NCI-H2196 treated with DMSO at 0.1 percent for 48 hours (cell line): Measurements from ENCODE around the gene QSER1.
"Not testable (repeated sequence)": the region's sequence is repeated elsewhere in the genome, so short reads cannot be mapped to it uniquely, and the experiment has no call there.

ENCODE experiments used
- DNase-seq: peaks from one replicate; lab custom pipeline; 2025; ENCODE audit not compliant: unreplicated experiment; lab: John Stamatoyannopoulos, UW

QSER1 gene

GRCh38 chr11:32892355-32893092, at the start of gene QSER1:
QSER1 (plus strand) TSS chr11:32892811; CDS start chr11:32893126, 315 bp downstream.
- peak; percentile 63 for DNase-seq

DNA sequence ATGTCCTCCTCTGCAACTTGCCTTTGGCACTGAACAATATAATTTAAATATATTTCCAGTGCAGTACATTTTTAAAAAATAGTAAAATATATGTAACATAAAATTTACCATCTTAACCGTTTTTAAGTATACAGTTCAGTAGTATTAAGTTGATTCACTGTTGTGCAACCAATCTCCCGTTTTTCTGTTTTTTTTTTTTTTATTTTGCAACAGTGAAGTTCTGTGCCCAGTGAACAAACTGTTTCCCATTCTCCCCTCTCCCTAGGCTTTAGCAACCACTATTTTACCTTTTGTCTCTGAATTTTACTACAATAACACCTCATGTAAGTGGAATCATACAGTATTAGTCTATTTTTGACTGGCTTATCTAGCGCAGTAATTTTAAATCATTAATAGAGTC, 49.1 kb upstream of the QSER1 start:
- DNase-seq, result no peak

GRCh38 chr11:32847511-32847910, 45.1 kb upstream of the QSER1 start:
- no peak for DNase-seq

DNA sequence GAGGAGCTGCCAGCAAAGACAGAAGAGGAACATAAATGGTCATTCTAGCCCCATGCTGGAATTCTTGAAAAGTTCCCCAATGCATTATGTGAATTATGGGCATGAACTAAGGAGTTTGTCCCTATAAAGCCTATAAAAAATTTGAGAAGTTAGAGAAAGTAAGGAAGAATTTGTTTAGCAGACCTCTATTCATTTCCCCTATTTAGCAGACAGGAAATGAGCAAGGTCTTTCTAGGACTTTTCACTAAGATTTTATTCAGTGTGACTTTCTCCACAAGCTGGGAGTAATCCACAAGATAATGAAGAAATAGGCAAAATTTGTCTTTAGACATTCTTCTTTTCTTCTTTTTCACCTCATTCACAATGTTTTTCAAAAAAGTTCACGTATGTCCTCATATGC, 42.9 kb upstream of the QSER1 start:
- no peak for DNase-seq

GRCh38 chr11:32851251-32851650, 41.4 kb upstream of the QSER1 start:
- DNase-seq, result no peak

GRCh38 chr11:32852207-32852606, 40.4 kb upstream of the QSER1 start:
- no peak for DNase-seq

GRCh38 chr11:32855601-32856000, 37.0 kb upstream of the QSER1 start:
- no peak for DNase-seq

DNA sequence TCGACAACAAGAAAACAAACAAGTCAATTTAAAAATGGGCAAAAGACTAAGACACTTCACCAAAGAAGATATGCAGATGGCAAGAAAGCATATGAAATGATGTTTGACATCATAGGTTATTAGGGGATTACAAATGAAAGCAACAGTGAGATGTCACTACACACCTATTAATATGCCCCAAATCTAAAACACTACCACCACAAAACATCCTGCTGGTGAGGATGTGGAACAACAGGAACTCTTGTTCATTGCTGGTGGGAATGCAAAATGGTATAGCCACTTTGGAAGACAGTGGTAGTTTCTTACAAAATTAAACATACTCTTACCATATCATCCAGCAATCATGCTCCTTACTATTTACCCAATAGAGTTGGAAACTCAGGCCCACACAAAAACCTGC, 33.9 kb upstream of the QSER1 start:
- DNase-seq, result no peak

DNA sequence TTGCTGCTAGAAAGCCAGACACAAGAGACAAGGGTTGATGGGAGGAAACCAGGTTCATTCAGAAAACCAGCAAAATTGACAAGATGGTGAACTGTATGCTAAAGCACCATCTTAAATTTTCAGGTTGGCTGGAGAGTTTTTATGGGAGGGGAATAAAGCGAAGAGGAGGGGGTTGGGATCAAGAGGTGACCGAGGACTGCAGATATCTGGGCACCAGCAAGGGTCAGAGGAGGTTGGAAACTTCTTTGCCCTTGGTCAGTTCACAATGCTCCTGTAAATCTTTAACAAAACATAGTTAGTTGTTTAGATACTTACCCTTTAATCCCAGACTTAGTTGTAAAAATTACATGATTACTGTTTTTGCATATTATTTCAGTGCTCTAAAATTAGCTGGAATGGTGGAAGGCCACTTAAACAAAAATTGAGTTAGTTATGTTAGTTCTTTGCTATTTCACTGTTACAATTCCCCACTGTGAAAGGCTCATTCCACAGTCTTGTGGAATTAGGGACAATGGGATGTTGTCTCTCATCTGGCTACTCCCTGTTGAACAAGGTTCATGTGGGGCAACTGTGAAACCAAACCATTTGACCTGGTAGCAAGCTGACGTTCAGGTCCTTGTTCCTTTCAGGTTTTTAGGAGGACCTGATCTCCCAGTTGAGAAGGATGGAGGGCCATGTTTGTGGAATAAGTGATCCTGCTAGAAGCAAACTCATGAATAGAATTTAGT, 30.6 kb upstream of the QSER1 start:
- DNase-seq, result no peak

DNA sequence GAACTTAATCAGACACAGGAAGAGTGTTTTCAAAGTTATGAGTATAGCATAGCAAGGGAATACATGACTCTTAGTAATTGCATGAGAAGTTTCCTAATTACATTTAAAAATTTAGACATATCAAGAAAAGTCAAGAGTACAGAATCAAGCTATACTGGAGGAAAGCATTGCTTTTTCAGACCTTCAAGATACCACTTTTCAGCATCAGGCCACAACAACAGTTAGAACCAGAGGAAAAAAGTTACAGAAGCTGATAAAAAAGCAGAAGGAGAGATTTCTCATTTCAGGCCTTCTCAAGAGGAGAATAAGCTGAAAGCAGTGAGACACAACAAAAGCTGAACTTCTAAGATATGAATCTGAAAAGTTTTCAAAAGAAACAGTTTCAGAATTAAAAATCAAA, 28.1 kb upstream of the QSER1 start:
- no peak for DNase-seq

DNA sequence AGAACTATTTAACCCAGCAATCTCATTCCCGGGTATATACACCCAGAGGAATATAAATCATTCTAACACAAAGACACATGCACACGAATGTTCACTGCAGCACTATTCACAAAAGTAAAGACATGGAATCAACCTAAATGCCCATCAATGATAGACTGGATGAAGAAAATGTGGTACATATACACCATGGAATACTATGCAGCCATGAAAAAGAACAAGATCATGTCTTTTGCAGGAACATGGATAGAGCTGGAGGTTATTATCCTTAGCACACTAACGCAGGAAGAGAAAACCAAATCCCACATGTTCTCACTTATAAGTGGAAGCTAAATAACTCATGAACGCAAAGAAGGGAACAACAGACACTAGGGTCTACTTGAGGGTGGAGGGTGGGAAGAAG, 23.9 kb upstream of the QSER1 start:
- not testable (repeated sequence) for DNase-seq

DNA sequence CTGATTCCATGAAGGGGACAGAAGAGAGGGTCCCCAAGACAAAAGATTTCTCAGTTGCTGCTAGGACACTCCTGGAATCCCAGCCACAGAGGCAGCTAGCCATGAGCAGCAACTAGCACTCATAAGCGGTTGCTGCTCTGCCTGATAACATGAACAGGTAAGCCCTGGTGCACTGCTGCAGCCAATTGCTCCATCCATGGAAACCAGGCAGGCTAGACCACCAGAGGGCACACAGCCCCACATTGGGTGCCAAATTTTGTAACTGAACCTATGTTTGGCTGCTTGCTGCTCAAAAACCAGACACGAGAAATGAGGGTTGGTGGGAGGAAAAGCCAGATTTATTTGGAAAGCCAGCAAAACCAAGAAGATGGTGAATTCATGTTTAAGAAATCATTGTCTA, 21.9 kb upstream of the QSER1 start:
- no peak for DNase-seq

GRCh38 chr11:32874132-32874531, 18.5 kb upstream of the QSER1 start:
- no peak for DNase-seq

- DNase-seq, result no peak
Observed at GRCh38 chr11:32881286-32881685, 11.3 kb upstream of the QSER1 start.

- no peak for DNase-seq
Observed at GRCh38 chr11:32883421-32883820, 9.2 kb upstream of the QSER1 start.

DNA sequence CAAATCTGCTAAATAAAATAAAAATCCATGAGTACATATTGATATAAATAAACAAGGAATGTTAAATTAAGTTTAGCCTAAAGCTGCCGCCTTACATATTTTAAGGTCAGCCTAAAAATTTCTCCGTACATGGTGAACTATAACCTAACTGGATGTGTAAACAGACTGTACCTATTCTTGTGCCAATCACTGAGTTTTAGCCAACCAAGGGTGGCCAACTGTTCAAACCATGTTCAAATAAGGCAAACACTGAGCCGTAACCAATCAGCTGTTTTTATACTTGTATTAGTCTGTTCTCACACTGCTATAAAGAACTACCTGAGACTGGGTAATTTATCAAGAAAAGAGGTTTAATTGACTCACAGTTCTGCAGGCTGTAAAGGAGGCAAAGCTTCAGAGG, 8.6 kb upstream of the QSER1 start:
- no peak for DNase-seq

- no peak for DNase-seq
Observed at GRCh38 chr11:32884770-32885384, 7.7 kb upstream of the QSER1 start.

DNA sequence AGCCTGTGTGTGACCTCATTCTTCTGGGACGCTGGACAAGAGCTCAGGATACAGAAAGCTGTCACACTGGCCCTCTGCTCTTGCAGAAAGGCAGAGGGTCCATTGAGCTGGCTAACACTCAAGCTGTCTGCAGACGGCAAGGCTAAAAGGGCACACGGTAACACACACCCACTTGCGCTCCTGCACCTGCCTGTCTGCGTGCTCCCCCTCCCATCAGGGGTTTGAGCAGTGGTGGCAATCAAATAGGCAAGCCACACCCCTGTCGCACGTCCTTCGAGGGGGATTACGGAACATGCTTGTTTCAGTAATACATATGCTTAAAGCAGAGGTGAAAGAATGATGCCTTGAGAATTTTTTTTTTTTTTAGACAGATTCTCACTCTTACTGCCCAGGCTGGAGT, 7.1 kb upstream of the QSER1 start:
- no peak for DNase-seq

DNA sequence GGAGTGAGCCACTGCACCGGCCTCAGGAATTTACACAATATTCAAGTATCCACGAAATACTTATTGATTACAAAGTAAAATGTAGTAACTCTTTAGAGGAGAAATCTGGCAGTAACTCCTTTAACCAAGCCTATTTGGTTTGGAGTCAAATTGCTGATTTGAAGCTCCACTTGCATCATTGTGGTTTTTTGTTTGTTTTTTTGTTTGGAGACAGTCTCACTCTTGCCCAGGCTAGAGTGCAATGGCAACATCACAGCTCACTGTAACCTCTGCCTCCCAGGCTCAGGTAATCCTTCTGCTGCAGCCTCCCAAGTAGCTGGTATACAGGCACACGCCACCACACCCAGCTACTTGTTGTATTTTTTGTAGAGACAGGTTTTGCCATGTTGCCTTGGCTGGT, 6.4 kb upstream of the QSER1 start:
- DNase-seq, result no peak

DNA sequence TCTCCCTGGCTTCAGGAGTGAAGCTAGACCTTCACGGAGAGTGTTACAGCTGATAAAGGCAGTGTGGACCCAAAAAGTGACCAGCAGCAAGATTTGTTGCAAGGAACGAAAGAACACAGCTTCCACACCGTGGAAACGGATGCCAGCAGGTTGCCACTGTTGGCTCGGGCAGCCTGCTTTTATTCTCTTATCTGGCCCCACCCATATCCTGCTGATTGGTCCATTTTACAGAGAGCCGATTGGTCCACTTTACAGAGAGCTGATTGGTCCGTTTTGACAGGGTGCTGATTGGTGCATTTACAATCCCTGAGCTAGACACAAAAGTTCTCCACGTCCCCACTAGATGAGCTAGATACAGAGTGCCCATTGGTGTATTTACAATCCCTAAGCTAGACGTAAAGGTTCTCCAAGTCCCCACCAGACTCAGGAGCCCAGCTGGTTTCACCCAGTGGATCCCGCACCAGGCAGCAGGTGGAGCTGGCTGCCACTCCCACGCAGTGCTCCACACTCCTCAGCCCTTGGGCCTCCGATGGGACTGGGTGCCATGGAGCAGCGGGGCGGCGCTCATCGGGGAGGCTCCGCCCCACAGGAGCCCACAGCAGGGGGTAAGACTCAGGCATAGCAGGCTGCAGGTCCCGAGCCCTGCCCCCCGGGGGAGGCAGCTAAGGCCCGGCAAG, 4.8 kb upstream of the QSER1 start:
- DNase-seq, result not testable (repeated sequence)

DNA sequence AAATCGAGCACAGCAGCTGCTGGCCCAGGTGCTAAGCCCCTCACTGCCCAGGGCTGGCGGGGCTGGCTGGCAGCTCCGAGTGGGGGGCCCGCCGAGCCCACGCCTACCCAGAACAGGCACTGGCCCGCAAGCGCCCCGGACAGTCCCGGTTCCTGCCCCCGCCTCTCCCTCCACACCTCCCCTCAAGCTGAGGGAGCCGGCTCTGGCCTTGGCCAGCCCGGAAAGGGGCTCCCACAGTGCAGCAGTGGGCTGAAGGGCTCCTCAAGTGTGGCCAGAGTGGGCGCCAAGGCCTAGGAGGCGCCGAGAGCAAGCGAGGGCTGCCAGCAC, 4.3 kb upstream of the QSER1 start:
- DNase-seq, result not testable (repeated sequence)

- no peak for DNase-seq
Observed at GRCh38 chr11:32888805-32889204, 3.8 kb upstream of the QSER1 start.
